ENCODE measurements around the gene EFCAB8.

EFCAB8 gene

GRCh38 chr20:32991383-32991782 lies 132.7 kb downstream of the EFCAB8 start:
- DNase-seq = no peak

DNA sequence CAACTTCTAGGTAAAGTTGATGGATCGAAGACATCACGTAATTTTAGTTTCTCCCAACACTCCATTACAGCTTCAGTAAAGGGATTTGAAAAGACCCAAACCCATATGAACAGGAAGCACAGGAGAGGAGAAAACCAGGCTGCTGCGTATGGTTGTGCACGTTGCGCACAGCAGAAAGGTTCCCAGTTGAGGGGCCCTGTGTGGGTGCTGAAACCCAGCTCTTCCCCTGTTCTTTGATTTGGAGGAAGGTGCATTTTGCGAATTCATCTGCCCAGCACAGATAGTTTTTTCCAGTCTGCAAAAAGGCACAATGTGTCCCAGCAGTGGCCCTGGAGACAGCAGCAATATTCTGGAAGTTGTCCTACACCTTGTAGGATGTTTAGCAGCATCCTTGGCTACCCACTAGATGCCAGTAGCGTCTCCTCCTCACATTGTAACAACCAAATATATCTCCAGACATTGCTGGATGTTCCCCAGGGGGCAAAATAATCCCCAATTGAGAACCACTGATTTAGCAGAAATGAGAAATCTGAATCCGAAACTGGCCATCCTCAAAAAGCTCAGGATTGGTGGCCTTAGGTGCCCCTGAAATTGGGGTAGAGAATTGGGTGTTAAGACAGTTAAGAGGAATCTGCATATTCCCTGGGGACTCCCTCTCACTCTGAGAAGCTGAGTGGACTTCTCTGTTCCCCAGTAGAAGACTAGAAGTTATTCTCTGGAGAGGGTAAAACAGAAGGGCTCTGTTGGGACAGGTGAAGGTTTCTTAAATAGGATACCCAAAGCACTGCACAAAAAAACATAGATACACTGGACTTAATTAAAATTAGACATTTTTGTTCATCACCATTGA lies 133.3 kb downstream of the EFCAB8 start:
- no peak for DNase-seq

- no peak for DNase-seq
These were observed 134.8 kb downstream of the EFCAB8 start for GRCh38 chr20:32993496-32994050.

DNA sequence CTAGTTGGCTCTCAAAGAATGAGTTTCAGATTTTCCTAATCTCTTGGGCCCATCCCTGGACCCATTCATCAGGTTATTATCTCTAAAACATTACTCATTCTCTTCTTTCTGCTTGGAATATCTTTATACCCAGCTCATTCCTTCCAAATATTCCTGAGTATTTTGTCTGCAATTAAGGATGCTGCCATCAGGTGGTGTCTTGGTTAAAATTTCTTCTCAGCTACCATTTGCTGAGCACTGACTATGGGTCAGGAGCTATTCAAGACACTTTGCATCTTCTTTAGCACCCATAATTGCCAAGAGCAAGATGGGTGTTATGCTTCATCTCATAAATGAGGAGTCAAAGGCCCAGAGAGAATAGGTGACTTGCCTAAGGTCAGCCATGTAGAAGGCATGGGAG lies 137.1 kb downstream of the EFCAB8 start:
- DNase-seq = no peak

- no peak for DNase-seq
These were observed 138.7 kb downstream of the EFCAB8 start for GRCh38 chr20:32997431-32997830.

DNA sequence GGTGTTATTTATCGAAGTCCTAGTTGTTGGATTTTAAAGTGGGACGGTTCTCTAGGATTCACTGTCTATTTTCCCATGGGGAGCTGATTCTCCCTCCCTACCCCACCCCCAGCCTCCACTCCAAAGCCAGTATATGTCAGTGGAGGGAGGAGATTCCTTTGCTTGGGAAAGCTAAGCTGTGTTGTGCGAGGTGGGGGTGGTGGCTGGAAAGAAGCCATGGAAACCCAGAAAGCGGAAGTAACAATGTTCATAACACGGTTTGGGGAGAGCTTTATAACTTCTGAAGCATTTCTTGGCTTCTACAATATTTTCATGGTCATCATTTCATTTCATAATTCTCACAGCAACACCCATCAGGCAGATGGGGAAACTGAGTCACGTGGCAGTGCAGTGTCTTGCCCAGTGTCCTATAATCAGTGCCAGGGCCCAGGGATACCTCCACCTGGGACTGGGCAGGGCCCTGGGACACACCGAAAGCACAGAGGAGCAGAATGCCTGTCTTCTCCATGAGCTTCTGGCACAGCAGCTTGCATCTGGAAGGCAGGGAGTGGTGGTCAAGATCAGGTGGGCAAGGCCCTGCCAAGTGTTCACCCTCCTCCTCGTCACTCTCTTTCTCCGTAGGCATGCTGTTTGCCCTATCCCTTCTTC lies 141.0 kb downstream of the EFCAB8 start:
- no peak for DNase-seq

DNA sequence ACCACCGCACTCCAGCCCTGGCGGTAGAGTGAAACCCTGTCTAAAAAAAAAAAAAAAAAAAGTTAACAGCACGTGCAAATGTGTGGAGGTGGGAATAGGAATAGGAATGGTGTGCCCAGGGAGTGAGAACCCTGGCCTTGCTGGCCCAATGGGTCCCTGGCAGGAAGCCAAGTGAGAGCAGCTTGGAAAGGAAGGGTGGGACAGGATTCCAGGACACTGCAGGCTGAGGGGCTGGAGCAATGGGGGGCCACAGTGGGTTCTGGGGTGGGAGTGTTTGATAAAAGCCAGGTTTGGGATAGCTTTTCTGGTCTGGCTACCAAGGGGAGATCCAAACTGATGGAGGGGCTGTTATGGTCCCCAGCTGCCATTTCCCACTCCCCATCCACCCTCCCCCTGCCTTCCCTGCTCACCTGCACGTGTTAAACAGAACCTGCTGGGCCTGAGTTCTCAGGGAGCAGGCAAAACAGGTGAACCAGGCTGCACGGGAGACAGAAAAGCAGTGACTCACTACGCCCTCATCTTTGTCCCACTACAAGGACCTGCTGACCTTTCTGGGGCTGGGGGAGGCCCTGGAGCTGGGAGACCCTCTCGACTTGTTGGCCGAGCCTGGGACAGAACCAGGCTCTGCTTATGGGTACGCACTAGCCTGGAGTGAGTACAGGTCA lies 142.2 kb downstream of the EFCAB8 start:
- no peak for DNase-seq

GRCh38 chr20:33002087-33002808 lies 143.5 kb downstream of the EFCAB8 start:
- DNase-seq = no peak

DNA sequence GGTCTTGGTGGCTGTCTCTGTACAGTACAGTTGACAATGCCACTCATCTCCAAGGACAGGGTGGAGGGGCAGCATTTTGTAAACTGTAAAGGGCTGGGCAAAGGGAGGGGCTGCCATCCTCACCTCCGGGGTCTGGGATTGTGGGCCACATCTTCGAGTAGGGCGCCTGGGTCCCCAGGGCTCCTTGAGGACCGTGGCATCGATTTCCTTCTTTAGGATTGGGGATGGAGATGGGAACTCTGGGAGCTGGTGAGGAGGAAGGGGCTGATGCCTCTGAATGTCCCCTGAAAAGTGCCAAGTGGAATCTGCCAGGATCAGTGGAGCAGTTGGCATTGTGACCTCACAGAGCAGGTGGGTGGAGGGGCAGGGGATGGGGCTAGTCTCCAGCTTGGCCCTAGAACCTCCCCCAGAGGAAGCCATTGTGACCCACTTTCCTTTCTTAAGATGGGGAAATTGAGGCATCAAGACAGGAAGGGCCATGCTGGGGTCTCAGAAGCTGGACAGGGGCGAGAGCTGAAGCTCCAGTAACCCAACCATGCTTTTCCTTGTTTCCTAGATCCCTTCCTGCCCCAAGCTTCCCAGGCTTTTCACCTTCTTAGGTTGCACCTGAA lies 145.5 kb downstream of the EFCAB8 start, which contains the start of gene SUN5:
SUN5 (minus strand) TSS at position 293 of the 611 bp plus-strand sequence; CDS start at position 200, 93 bp downstream.
- no peak for DNase-seq

- peak; percentile 56 for DNase-seq
These were observed 146.4 kb downstream of the EFCAB8 start for GRCh38 chr20:33005132-33005566.

- DNase-seq = no peak
These were observed 147.4 kb downstream of the EFCAB8 start for GRCh38 chr20:33005908-33006775.

DNA sequence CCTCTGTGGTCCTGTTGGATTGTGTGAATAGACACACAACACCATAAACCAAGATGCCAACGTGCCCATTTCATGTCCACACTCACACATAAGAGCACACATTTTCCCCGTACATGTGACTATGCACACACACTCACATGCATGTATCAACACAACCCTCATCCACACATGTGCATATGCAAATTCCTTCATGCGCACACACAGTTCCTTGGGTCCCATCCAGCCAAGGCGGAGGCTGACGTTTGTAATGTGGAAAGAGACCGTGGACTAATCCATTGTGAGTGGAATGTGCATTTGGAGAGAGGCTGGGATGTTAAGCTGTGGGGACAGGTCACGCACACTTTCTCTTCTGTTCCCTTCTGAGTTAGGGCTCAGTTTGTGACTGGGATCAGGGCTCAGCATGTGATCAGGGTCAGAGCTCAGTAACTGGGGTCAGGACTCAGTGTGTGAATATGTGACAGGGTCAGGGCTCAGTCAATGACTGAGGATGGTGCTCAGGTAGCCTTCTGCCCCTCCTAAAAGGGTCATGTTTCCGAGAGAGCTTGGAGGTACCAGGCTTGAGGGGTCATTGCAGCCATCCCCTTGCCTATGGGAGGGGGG lies 148.2 kb downstream of the EFCAB8 start:
- DNase-seq = no peak

GRCh38 chr20:33007376-33008335 lies 148.9 kb downstream of the EFCAB8 start, which contains the start of gene BPIFB2:
Gene BPIFB2, plus strand, starts transcription at chr20:33007704. Its CDS starts 871 bp downstream, at chr20:33008575.
- DNase-seq = no peak

DNA sequence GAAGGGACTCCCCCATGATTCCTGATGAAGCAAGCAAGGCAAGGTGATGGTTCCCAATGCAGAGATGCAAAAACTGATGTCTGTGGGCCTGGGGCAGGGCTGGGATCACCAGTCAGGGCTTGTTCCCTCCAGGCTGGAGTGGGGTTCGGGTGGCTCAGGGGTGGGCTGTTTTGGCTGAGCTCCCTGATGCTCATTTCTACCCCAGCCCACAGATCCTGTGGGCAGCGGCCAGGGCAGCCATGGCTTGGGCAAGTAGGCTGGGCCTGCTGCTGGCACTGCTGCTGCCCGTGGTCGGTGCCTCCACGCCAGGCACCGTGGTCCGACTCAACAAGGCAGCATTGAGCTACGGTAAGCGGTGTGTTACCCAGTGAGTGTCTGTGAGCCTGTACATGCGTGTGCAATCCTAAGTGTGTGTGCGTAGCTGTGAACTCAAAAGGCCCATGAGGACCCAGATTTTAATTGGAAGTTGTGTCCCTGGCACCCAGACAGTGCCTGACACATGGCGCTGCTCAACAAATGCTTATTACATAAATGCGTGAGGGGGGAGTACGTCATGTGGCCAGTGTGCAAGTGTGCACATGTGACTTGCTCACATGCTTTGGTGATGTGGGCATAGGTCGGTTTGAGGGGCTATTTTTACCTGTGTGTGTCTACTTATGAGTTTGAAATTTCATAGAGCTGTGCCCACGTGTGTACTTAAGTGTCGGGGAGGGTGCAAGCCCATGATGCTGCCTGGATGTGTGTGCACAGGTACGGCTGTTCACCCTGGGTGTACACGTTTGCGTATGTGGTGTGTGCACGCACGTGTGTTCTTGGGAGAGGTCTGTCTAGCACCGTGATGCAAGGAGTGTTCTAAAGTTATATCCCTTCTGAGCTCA lies 149.9 kb downstream of the EFCAB8 start:
- DNase-seq = no peak

GRCh38 chr20:33009214-33010132 lies 150.8 kb downstream of the EFCAB8 start:
- no peak for DNase-seq

- no peak for DNase-seq
These were observed 151.4 kb downstream of the EFCAB8 start for GRCh38 chr20:33010133-33010504.

Data from activated CD4-positive, alpha-beta T cell treated with anti-CD3 and anti-CD28 coated beads, Interleukin-2, amount 50 U/mL, for 16 hours (primary cell).